LHCN-M2 (cell line): Measurements from ENCODE around the gene TRMT11. TPM values are rescaled to one million over a fixed set of nuclear protein-coding genes. Genes with fewer than 3 reads are reported as not detected.
"Not testable (repeated sequence)": the region's sequence is repeated elsewhere in the genome, so short reads cannot be mapped to it uniquely, and the experiment has no call there.

ENCODE experiments used
- DNase-seq: peaks from one replicate; pipeline ENCODE4 v3.0.0-alpha.2; 2012; ENCODE audit warnings: low read depth
- total RNA-seq: library from RNA; depleted of rRNA; stranded (reverse); fragments of >200 nt; gene quantifications from 2 replicates; pipeline ENCODE4 v1.2.3, GENCODE V29; 2014

TRMT11 gene
- total RNA-seq, 1 experiment from 2014 or later: 20.7 TPM

GRCh38 chr6:126042001-126042419, 55.7 kb downstream of the TRMT11 start:
- DNase-seq: no peak

GRCh38 chr6:126047648-126048047, 61.3 kb downstream of the TRMT11 start:
- DNase-seq: no peak

- no peak for DNase-seq
These were observed 62.3 kb downstream of the TRMT11 start for GRCh38 chr6:126048635-126049034.

- no peak for DNase-seq
These were observed 64.5 kb downstream of the TRMT11 start for GRCh38 chr6:126050795-126051194.

GRCh38 chr6:126051791-126052190, 65.5 kb downstream of the TRMT11 start:
- no peak for DNase-seq

GRCh38 chr6:126052485-126052884, 66.1 kb downstream of the TRMT11 start:
- no peak for DNase-seq

GRCh38 chr6:126054258-126054702, 67.9 kb downstream of the TRMT11 start:
- no peak for DNase-seq

- DNase-seq: no peak
These were observed 68.5 kb downstream of the TRMT11 start for GRCh38 chr6:126054802-126055201.

GRCh38 chr6:126055449-126055848, 69.1 kb downstream of the TRMT11 start:
- DNase-seq: no peak

- no peak for DNase-seq
These were observed 70.1 kb downstream of the TRMT11 start for GRCh38 chr6:126056355-126057004.

- DNase-seq: not testable (repeated sequence)
These were observed 71.7 kb downstream of the TRMT11 start for GRCh38 chr6:126058085-126058484.

GRCh38 chr6:126060400-126060799, 74.1 kb downstream of the TRMT11 start:
- no peak for DNase-seq

- DNase-seq: peak; percentile 85
These were observed 77.3 kb downstream of the TRMT11 start for GRCh38 chr6:126063512-126064146.

GRCh38 chr6:126064257-126064747, 78.0 kb downstream of the TRMT11 start:
- DNase-seq: no peak

GRCh38 chr6:126064748-126065401, 78.5 kb downstream of the TRMT11 start:
- no peak for DNase-seq

GRCh38 chr6:126066053-126067048, 80.0 kb downstream of the TRMT11 start:
- DNase-seq: no peak

GRCh38 chr6:126067073-126067472, 80.7 kb downstream of the TRMT11 start:
- no peak for DNase-seq

GRCh38 chr6:126069449-126069848, 83.1 kb downstream of the TRMT11 start:
- no peak for DNase-seq

GRCh38 chr6:126071000-126071647, 84.8 kb downstream of the TRMT11 start:
- DNase-seq: no peak

- no peak for DNase-seq
These were observed 85.8 kb downstream of the TRMT11 start for GRCh38 chr6:126072172-126072571.

GRCh38 chr6:126072834-126073233, 86.5 kb downstream of the TRMT11 start:
- no peak for DNase-seq
